Activated CD8-positive, alpha-beta memory T cell treated with anti-CD3 and anti-CD28 coated beads, Interleukin-2, amount 10 ng/mL, durations not matched to agents 7 days and 5 days (primary cell): ENCODE data around the gene ESRP2. TPM values are rescaled to one million over a fixed set of nuclear protein-coding genes. Genes with fewer than 3 reads are reported as not detected.
A peak's percentile ranks its signal among the peaks of the same experiment; 100 is the strongest.

Experiments
- ATAC-seq: fragments of 150-1000 bp; cut with Tn5 transposase; one replicate; pipeline ENCODE4 v1.10.0; 2021; ENCODE audit warnings: moderate library complexity
- CTCF ChIA-PET: fragments of 350-600 bp; sonication (Branson Sonifier 250); formaldehyde crosslinking; loops from one replicate; lab custom pipeline; 2021; ENCODE audit warnings: antibody characterized with exemption; lab: Charles Lee
- DNase-seq: peaks from one replicate; pipeline ENCODE4 v3.0.0-alpha.2; 2020
- H3K27ac Mint-ChIP-seq: one replicate; pipeline ENCODE4 v1.8.0; 2021; ENCODE audit warnings: mild to moderate bottlenecking, mixed read lengths
- H3K27me3 Mint-ChIP-seq: one replicate; pipeline ENCODE4 v1.8.0; 2021; ENCODE audit warnings: mixed read lengths
- H3K36me3 Mint-ChIP-seq: one replicate; pipeline ENCODE4 v1.8.0; 2021; ENCODE audit warnings: mild to moderate bottlenecking, mixed read lengths
- H3K4me1 Mint-ChIP-seq: one replicate; pipeline ENCODE4 v1.8.0; 2021; ENCODE audit warnings: mixed read lengths
- H3K4me3 Mint-ChIP-seq: one replicate; pipeline ENCODE4 v1.8.0; 2021; ENCODE audit warnings: mild to moderate bottlenecking, moderate library complexity, mixed read lengths
- H3K9me3 Mint-ChIP-seq: one replicate; pipeline ENCODE4 v1.8.0; 2022; ENCODE audit warnings: low read depth, mixed read lengths
- total RNA-seq, 2 experiments: library from RNA; stranded (reverse); gene quantifications; one replicate each; pipeline ENCODE4 v1.2.3, GENCODE V29; 2021

Gene ESRP2
- total RNA-seq, 2 experiments from 2014 or later = not detected

GRCh38 chr16:68257251-68257905 lies 21.5 kb upstream of the ESRP2 start:
- Mint-ChIP-seq H3K4me3 (no peak overlapping the region), H3K36me3 (peaks cover 2% of the 10 kb centered on the region), H3K9me3 (no peaks in the 10 kb centered on the region), H3K4me1 (peaks cover 14% of the 10 kb centered on the region), H3K27ac (no peak overlapping the region), H3K27me3 (no peaks in the 10 kb centered on the region)
- DNase-seq (no peak), ATAC-seq (no peak)
- CTCF ChIA-PET = interaction anchor here (0.9 to 8.9 kb wide), 4 partner anchors 19 to 92 kb away, joined by 3 to 451 read pairs (median 4); no protein-coding TSS in a partner anchor

- Mint-ChIP-seq H3K27me3 (no peaks in the 10 kb centered on the region), H3K4me1 (peaks cover 4% of the 10 kb centered on the region), H3K27ac (no peak overlapping the region), H3K9me3 (no peaks in the 10 kb centered on the region), H3K36me3 (peaks cover 3% of the 10 kb centered on the region), H3K4me3 (no peak overlapping the region)
- ATAC-seq (no peak), DNase-seq (no peak)
- CTCF ChIA-PET = interaction anchor here (6.9 kb wide), 1 partner anchor 7 kb away, joined by 51 read pairs; the partner anchor contains the start of gene SLC7A6
Observed at GRCh38 chr16:68255712-68256111, 19.8 kb upstream of the ESRP2 start.

DNA sequence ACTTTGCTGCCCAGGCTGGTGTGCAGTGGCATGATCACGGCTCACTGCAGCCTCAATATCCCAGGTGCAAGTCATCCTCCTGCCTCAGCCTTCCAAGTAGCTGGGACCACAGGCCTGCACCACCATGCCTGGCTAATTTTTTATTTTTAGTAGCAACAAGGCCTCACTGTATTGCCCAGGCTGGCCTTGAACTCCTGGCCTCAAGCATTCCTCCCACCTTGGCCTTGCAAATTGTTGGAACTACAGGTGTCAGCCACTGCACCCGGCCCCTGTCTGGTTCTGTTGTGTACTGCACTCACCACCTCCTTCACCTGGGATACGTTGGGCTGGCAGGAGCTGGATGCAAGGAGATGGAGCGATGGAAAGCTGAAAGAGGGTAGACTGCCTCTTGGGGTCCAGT lies 17.8 kb upstream of the ESRP2 start:
- Mint-ChIP-seq H3K4me3 (no peak overlapping the region), H3K27me3 (no peaks in the 10 kb centered on the region), H3K36me3 (peaks cover 7% of the 10 kb centered on the region), H3K9me3 (no peaks in the 10 kb centered on the region), H3K27ac (no peak overlapping the region), H3K4me1 (peaks cover 4% of the 10 kb centered on the region)
- CTCF ChIA-PET = interaction anchor here (1.2 to 6.9 kb wide), 3 partner anchors 9 to 74 kb away, joined by 3 to 51 read pairs (median 3); partner anchors contain the start of genes PLA2G15 and SLC7A6
- ATAC-seq (no peak), DNase-seq (no peak)

GRCh38 chr16:68252383-68252782 lies 16.5 kb upstream of the ESRP2 start:
- H3K9me3 Mint-ChIP-seq = no peaks in the 10 kb centered on the region
- no peaks in the 10 kb centered on the region for H3K4me1 Mint-ChIP-seq
- DNase-seq (no peak), ATAC-seq (no peak)
- peaks cover 7% of the 10 kb centered on the region for H3K36me3 Mint-ChIP-seq
- no peaks in the 10 kb centered on the region for H3K27me3 Mint-ChIP-seq
- CTCF ChIA-PET = interaction anchor here (1.3 to 6.9 kb wide), 3 partner anchors 10 to 79 kb away, joined by 3 to 51 read pairs (median 4); partner anchors contain the start of gene SLC7A6
- no peak overlapping the region for H3K4me3 Mint-ChIP-seq
- H3K27ac Mint-ChIP-seq = no peak overlapping the region

DNA sequence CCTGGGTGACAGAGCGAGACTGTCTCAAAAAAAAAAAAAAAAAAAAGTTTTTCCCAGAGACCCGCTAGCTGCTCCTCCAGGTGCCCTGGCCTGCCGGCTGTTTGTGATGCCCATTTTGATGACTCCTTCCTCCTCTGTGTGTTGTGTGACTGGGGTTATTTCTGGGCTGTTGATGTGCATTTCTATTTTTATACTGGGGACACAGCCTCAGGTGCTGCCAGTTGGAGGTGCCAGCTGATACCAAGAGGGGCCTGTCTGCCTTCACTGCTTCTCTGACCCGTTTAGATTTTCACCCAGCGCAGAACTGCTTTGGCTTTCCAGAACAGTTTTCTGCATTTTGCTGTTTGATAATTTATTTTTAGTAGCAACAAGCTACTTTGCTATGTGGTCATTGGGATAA lies 15.9 kb upstream of the ESRP2 start:
- no peaks in the 10 kb centered on the region for H3K27me3 Mint-ChIP-seq
- no peak for ATAC-seq
- CTCF ChIA-PET = interaction anchor here (0.9 to 6.9 kb wide), 5 partner anchors 9 to 80 kb away, joined by 3 to 51 read pairs (median 4); partner anchors contain the start of gene SLC7A6
- peaks cover under 1% of the 10 kb centered on the region for H3K4me1 Mint-ChIP-seq
- no peaks in the 10 kb centered on the region for H3K9me3 Mint-ChIP-seq
- H3K4me3 Mint-ChIP-seq = no peak overlapping the region
- H3K27ac Mint-ChIP-seq = no peak overlapping the region
- H3K36me3 Mint-ChIP-seq = peaks cover 7% of the 10 kb centered on the region
- no peak for DNase-seq

DNA sequence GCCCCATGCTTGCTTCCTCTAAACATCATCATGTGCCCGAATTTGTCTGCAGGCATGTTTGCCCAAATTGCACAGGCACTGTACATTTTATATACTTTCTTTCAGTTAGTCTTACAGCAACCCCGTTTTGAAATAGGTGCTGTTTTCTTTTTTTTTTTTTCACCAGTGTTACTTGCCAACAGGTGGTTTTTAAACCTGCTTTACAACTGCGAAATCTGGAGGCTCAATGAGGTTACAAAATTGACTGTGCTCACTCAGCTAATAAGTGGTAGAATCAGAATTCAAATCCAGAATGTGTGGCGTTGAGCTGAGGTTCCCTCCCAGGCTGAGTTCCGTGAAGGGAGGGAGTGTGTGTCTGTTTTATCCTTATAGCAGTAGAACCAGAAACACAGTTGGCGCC lies 15.0 kb upstream of the ESRP2 start:
- CTCF ChIA-PET = interaction anchor here (0.9 to 6.9 kb wide), 5 partner anchors 8 to 81 kb away, joined by 3 to 51 read pairs (median 4); partner anchors contain the start of gene SLC7A6
- Mint-ChIP-seq H3K27ac (no peak overlapping the region), H3K4me1 (peaks cover 10% of the 10 kb centered on the region), H3K36me3 (peaks cover 5% of the 10 kb centered on the region), H3K4me3 (no peak overlapping the region), H3K9me3 (no peaks in the 10 kb centered on the region), H3K27me3 (no peaks in the 10 kb centered on the region)
- DNase-seq (no peak), ATAC-seq (no peak)

DNA sequence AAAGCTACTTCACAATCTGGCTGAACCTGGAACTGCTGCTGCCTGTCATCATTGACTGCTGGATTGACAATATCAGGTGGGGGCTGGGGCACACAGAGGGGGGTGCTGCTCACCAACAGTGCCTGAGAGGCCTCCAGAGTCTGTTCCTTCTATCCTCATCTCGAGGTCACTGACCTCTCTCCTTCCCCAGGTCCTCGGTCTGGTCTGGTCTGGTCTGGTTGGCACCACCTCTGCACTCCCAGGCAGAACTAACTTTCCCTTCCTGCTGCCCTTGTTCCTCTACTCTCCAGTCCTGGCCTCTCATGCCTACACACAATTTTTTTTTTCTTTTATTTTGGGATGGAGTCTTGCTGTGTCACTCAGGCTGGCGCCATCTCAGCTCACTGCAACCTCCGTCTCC lies 13.4 kb upstream of the ESRP2 start:
- no peak for DNase-seq
- no peaks in the 10 kb centered on the region for H3K9me3 Mint-ChIP-seq
- no peaks in the 10 kb centered on the region for H3K27me3 Mint-ChIP-seq
- peaks cover 5% of the 10 kb centered on the region for H3K36me3 Mint-ChIP-seq
- CTCF ChIA-PET = interaction anchor here (0.6 to 6.9 kb wide), 3 partner anchors 13 to 289 kb away, joined by 3 to 51 read pairs (median 3); partner anchors contain the start of gene SLC7A6
- H3K4me3 Mint-ChIP-seq = no peak overlapping the region
- no peak overlapping the region for H3K27ac Mint-ChIP-seq
- peaks cover 19% of the 10 kb centered on the region for H3K4me1 Mint-ChIP-seq
- ATAC-seq = no peak

GRCh38 chr16:68247932-68248331 lies 12.0 kb upstream of the ESRP2 start:
- no peak overlapping the region for H3K27ac Mint-ChIP-seq
- no peak for DNase-seq
- no peak overlapping the region for H3K4me3 Mint-ChIP-seq
- no peaks in the 10 kb centered on the region for H3K9me3 Mint-ChIP-seq
- no peaks in the 10 kb centered on the region for H3K27me3 Mint-ChIP-seq
- no peak for ATAC-seq
- H3K36me3 Mint-ChIP-seq = peaks cover 5% of the 10 kb centered on the region
- peaks cover 21% of the 10 kb centered on the region for H3K4me1 Mint-ChIP-seq
- CTCF ChIA-PET = interaction anchor here (1.1 to 1.3 kb wide), 2 partner anchors 16 to 79 kb away, joined by 3 to 4 read pairs; partner anchors contain the start of gene SLC7A6

DNA sequence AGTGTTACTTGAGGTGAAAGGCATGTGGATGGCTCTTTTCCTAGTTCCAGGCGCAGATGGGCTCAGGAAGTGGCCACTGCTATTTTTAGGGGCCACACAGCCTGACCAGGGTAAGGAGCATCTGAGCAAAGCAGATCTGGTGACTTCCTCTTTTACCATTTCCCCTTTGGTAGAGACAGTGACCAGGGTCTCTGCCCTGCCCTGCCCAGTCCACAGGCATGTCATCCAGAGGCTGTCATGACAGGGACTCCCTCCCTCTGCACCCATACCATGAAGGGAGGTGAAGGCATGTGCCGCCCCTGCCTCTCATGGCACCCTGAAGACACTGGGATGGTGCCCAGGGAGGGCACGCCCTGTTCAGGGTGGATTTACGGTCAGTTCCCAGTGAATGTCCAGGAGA lies 11.5 kb upstream of the ESRP2 start:
- CTCF ChIA-PET = interaction anchor here (1.1 to 3.9 kb wide), 2 partner anchors 15 to 17 kb away, joined by 3 to 56 read pairs; partner anchors contain the start of gene SLC7A6
- no peak for ATAC-seq
- no peak overlapping the region for H3K4me3 Mint-ChIP-seq
- no peaks in the 10 kb centered on the region for H3K27me3 Mint-ChIP-seq
- H3K27ac Mint-ChIP-seq = no peak overlapping the region
- H3K4me1 Mint-ChIP-seq = peaks cover 21% of the 10 kb centered on the region
- no peak for DNase-seq
- no peaks in the 10 kb centered on the region for H3K9me3 Mint-ChIP-seq
- H3K36me3 Mint-ChIP-seq = peaks cover 5% of the 10 kb centered on the region

GRCh38 chr16:68246666-68247065 lies 10.7 kb upstream of the ESRP2 start:
- H3K4me1 Mint-ChIP-seq = peaks cover 21% of the 10 kb centered on the region
- no peaks in the 10 kb centered on the region for H3K9me3 Mint-ChIP-seq
- H3K4me3 Mint-ChIP-seq = peak overlapping the region; percentile 96
- DNase-seq (no peak), ATAC-seq (no peak)
- CTCF ChIA-PET = interaction anchor here (1.2 to 3.9 kb wide), 3 partner anchors 10 to 65 kb away, joined by 3 to 56 read pairs (median 7); partner anchors contain the start of gene SLC7A6
- no peaks in the 10 kb centered on the region for H3K27me3 Mint-ChIP-seq
- H3K27ac Mint-ChIP-seq = no peak overlapping the region
- peaks cover 5% of the 10 kb centered on the region for H3K36me3 Mint-ChIP-seq

- no peak for ATAC-seq
Observed at GRCh38 chr16:68246121-68246520, 10.2 kb upstream of the ESRP2 start.

DNA sequence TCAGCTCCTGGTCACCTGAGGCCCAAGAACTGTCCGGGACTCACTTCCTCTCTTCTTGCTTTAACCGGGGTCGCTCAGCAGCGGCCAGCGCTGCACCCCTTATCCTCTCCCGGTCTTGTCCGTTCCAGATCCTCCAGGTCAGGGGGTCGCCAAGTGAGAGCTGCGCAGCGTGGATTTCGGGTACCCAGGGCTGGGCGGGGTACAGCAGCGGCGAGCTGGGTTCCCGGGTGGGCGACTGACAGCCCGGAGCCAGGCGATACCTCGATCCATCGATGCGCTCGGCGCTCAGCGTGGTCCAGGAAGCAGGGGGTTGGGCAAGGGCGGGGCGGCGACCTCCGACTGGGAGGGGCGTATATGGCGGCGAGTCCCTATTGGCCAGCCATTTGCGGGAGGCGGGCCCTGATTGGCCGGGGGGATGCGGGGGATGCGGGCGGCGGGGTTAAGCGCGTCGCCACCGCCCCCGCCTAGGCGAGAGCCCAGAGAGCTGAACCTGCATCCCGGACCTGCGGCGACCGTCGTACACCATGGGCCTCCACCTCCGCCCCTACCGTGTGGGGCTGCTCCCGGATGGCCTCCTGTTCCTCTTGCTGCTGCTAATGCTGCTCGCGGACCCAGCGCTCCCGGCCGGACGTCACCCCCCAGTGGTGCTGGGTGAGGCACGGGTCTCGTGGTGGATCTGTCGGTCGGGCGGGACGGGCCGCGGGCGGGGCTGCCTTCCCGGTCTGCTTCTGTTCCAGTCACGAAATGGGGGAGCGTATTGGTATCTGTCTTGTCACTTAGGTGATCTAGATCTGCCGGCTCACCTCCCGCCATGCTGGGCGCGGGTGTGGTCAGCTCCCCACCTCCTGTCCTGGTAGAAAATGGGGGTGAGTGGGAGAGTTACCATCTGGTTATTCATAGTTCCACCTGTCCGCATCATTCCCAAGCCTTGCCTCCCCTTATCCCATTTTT lies 9.3 kb upstream of the ESRP2 start, which contains the start of gene PLA2G15:
Gene PLA2G15 (plus strand): TSS at position 471 of the 951 bp plus-strand sequence. CDS start 54 bp downstream, at position 525.
- ATAC-seq (peak; percentile 97), DNase-seq (peak; percentile 97)
- no peaks in the 10 kb centered on the region for H3K9me3 Mint-ChIP-seq
- H3K27me3 Mint-ChIP-seq = no peaks in the 10 kb centered on the region
- peaks cover 21% of the 10 kb centered on the region for H3K4me1 Mint-ChIP-seq
- H3K36me3 Mint-ChIP-seq = peaks cover 3% of the 10 kb centered on the region
- peak within 1 kb of the TSS; percentile 85 for H3K27ac Mint-ChIP-seq
- H3K4me3 Mint-ChIP-seq = peak within 1 kb of the TSS; percentile 96
- CTCF ChIA-PET = interaction anchor here (0.6 to 6.4 kb wide), 8 partner anchors 8 to 886 kb away, joined by 3 to 56 read pairs (median 4); partner anchors contain the start of genes PRMT7, SLC7A6 and SLC7A6OS

More at GRCh38 chr16:68246121-68246520, 10.2 kb upstream of the ESRP2 start:
- Mint-ChIP-seq H3K4me1 (peaks cover 21% of the 10 kb centered on the region), H3K4me3 (peak overlapping the region; percentile 96), H3K9me3 (no peaks in the 10 kb centered on the region), H3K27ac (no peak overlapping the region), H3K27me3 (no peaks in the 10 kb centered on the region), H3K36me3 (peaks cover 5% of the 10 kb centered on the region)
- CTCF ChIA-PET = interaction anchor here (1.2 to 6.4 kb wide), 4 partner anchors 9 to 82 kb away, joined by 3 to 56 read pairs (median 21); partner anchors contain the start of gene SLC7A6
- no peak for DNase-seq
